HL-60 (cell line): Measurements from ENCODE around the gene HPS5.

Experiments
- DNase-seq, 2 experiments: peaks; one replicate each; pipeline ENCODE4 v3.0.0-alpha.2; 2010 to 2020; ENCODE audit warnings: low read depth in 1 of 2, low spot score in 1 of 2
- H3K27ac ChIP-seq: fragments of 250-450 bp; sonication (Bioruptor Pico); replicated peaks from 2 replicates; pipeline ENCODE4 v1.5.1; 2020; ENCODE audit warnings: mild to moderate bottlenecking, moderate library complexity
- H3K27me3 ChIP-seq: fragments of 250-450 bp; sonication (Bioruptor Pico); 2 replicates; pipeline ENCODE4 v1.5.1; 2021; ENCODE audit warnings: mild to moderate bottlenecking, moderate library complexity; ENCODE audit not compliant: insufficient read depth, poor library complexity, severe bottlenecking
- H3K4me3 ChIP-seq: replicated peaks from 2 replicates; pipeline ENCODE4 v1.5.1; 2011; ENCODE audit warnings: mild to moderate bottlenecking, control low read depth, low read length; ENCODE audit not compliant: insufficient read depth
- GABPA ChIP-seq: IDR thresholded peaks from 2 replicates; pipeline ENCODE4 v1.6.1; 2012; ENCODE audit warnings: low read depth
- POLR2AphosphoS5 ChIP-seq: IDR thresholded peaks from 2 replicates; pipeline ENCODE4 v1.6.1; 2012; ENCODE audit warnings: low read depth
- SPI1 ChIP-seq: IDR thresholded peaks from 2 replicates; pipeline ENCODE4 v1.6.1; 2012; ENCODE audit warnings: low read depth, mild to moderate bottlenecking, borderline replicate concordance
- TF ChIP-seq, protein P1 (sequence below): IDR thresholded peaks from one replicate; pipeline ENCODE4 v1.5.1; 2011; ENCODE audit warnings: low read length, control low read depth, inconsistent platforms; ENCODE audit not compliant: insufficient read depth
- TF ChIP-seq, protein P2 (sequence below): IDR thresholded peaks from 2 replicates; pipeline ENCODE4 v1.6.1; 2012; ENCODE audit warnings: low read depth; ENCODE audit not compliant: insufficient replicate concordance

Gene HPS5

DNA sequence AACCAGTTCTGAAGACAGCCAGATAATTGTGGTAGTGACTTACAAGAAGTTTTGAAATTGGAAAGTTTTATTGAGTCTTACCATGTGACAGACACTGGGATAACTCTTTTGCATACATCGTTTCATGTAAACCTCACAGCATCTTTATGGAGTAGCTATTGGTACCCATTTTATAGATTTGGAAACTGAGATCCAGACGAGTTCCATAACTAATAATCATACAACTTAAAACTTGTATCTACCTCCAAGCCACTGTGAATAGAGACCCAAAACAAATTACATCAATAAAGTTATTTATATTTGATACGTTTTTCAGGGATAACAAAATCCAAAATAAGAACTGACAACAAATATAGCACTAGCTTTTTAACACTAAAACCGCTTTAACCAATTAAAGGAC is 36.7 kb upstream of the HPS5 start:
- DNase-seq, result no peak
- H3K27me3 ChIP-seq, result no peaks in the 10 kb centered on the region
- no peak overlapping the region for H3K27ac ChIP-seq
- TF ChIP-seq POLR2AphosphoS5 (no peak), GABPA (no peak), SPI1 (no peak)
- TF ChIP-seq, protein P1, sequence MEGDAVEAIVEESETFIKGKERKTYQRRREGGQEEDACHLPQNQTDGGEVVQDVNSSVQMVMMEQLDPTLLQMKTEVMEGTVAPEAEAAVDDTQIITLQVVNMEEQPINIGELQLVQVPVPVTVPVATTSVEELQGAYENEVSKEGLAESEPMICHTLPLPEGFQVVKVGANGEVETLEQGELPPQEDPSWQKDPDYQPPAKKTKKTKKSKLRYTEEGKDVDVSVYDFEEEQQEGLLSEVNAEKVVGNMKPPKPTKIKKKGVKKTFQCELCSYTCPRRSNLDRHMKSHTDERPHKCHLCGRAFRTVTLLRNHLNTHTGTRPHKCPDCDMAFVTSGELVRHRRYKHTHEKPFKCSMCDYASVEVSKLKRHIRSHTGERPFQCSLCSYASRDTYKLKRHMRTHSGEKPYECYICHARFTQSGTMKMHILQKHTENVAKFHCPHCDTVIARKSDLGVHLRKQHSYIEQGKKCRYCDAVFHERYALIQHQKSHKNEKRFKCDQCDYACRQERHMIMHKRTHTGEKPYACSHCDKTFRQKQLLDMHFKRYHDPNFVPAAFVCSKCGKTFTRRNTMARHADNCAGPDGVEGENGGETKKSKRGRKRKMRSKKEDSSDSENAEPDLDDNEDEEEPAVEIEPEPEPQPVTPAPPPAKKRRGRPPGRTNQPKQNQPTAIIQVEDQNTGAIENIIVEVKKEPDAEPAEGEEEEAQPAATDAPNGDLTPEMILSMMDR, result no peak
- TF ChIP-seq, protein P2, sequence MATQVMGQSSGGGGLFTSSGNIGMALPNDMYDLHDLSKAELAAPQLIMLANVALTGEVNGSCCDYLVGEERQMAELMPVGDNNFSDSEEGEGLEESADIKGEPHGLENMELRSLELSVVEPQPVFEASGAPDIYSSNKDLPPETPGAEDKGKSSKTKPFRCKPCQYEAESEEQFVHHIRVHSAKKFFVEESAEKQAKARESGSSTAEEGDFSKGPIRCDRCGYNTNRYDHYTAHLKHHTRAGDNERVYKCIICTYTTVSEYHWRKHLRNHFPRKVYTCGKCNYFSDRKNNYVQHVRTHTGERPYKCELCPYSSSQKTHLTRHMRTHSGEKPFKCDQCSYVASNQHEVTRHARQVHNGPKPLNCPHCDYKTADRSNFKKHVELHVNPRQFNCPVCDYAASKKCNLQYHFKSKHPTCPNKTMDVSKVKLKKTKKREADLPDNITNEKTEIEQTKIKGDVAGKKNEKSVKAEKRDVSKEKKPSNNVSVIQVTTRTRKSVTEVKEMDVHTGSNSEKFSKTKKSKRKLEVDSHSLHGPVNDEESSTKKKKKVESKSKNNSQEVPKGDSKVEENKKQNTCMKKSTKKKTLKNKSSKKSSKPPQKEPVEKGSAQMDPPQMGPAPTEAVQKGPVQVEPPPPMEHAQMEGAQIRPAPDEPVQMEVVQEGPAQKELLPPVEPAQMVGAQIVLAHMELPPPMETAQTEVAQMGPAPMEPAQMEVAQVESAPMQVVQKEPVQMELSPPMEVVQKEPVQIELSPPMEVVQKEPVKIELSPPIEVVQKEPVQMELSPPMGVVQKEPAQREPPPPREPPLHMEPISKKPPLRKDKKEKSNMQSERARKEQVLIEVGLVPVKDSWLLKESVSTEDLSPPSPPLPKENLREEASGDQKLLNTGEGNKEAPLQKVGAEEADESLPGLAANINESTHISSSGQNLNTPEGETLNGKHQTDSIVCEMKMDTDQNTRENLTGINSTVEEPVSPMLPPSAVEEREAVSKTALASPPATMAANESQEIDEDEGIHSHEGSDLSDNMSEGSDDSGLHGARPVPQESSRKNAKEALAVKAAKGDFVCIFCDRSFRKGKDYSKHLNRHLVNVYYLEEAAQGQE, result no peak
- H3K4me3 ChIP-seq, result no peak overlapping the region

DNA sequence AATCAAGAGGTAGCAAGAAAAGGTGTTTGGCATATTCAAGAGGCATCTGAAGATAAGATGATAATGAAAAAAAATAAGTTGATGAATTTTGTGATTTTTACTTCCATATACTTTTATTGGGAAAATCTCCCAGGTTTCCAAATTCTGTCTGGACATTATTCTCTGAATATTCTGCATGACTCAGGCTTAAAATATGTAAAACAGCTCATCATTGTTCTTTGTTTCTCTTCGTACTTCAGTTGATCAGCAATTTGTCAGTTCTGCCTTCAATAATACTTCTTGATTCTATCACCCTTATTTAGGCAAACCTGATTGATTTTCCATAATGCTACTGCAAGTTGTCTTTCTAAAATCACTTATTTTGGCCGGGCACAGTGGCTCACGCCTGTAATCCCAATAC is 30.6 kb upstream of the HPS5 start:
- H3K27ac ChIP-seq, result no peak overlapping the region
- DNase-seq, result no peak
- TF ChIP-seq, protein P1, result no peak
- TF ChIP-seq POLR2AphosphoS5 (no peak), SPI1 (no peak), GABPA (no peak)

DNA sequence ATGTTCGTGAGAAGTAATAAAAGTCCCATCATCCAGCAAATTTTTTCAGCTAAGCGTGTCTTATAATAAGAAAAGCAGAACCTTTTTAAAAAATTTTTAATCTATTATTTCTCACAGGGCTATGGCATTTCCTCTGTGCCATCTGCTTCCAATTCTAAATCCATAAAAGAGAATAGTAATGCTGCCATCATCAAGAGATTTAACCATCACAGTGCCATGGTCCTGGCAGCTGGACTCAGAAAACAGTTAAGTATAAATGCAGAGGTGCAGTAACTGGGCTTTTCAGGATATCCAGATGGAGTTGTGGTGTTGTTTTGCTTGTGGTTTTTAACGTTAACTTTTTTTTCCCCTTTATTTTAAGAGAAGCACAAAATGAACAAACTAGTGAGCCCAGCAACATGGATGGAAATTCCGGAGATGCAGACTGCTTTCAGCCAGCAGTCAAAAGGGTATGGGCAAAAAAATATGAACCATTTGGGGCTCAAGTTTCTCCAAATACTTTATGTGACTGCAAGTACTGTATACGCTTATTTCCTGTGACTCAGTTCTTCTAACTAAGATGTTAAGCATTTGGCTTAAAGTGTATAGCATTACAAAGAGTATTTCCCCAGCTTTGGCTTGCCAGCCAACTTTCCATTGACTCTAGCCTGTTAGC is 25.7 kb upstream of the HPS5 start:
- no peak overlapping the region for H3K4me3 ChIP-seq
- TF ChIP-seq, protein P2, result no peak
- TF ChIP-seq, protein P1, result no peak
- TF ChIP-seq GABPA (no peak), POLR2AphosphoS5 (no peak), SPI1 (no peak)
- no peak for DNase-seq
- H3K27ac ChIP-seq, result no peak overlapping the region
- H3K27me3 ChIP-seq, result no peaks in the 10 kb centered on the region

More for the DNA sequence above, 30.6 kb upstream of the HPS5 start:
- no peak overlapping the region for H3K4me3 ChIP-seq
- no peaks in the 10 kb centered on the region for H3K27me3 ChIP-seq

DNA sequence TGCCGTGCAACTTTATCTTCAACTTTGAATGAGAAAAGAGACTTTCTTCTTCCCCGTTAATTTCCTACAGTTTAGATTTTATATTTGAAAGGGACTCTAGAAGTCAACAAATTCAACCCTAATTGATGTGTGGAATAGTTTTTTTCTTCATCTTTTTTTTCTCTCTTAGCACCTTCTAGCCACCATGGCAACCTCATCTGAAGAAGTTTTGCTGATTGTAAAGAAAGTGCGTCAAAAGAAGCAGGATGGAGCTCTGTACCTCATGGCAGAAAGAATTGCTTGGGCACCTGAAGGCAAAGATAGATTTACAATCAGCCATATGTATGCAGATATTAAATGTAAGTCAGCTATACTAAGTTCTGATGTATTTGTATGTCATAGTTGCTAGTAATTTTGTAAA is 11.0 kb upstream of the HPS5 start:
- no peak for DNase-seq
- Histone ChIP-seq H3K4me3 (no peak overlapping the region), H3K27me3 (no peaks in the 10 kb centered on the region), H3K27ac (no peak overlapping the region)
- TF ChIP-seq POLR2AphosphoS5, result no peak
- TF ChIP-seq, protein P1, result no peak
